NCI-H187 (cell line): Measurements from ENCODE around the gene CD68.

Experiments used
- DNase-seq, 2 experiments: peaks; one replicate each; lab custom pipeline; 2025; lab: John Stamatoyannopoulos, UW

Gene CD68

GRCh38 chr17:7579001-7579833 is at the start of gene CD68:
Gene CD68 (plus strand): TSS chr17:7579638. CDS start chr17:7579678, 40 bp downstream.
- DNase-seq: no peak

GRCh38 chr17:7530023-7530900 is 49.2 kb upstream of the CD68 start:
- DNase-seq: no peak

GRCh38 chr17:7538050-7538449 is 41.4 kb upstream of the CD68 start:
- no peak for DNase-seq

- DNase-seq: no peak
Observed at GRCh38 chr17:7538891-7539545, 40.4 kb upstream of the CD68 start.

GRCh38 chr17:7541074-7541621 is 38.3 kb upstream of the CD68 start:
- no peak for DNase-seq

- DNase-seq: no peak
Observed at GRCh38 chr17:7544911-7545310, 34.5 kb upstream of the CD68 start.

- no peak for DNase-seq
Observed at GRCh38 chr17:7548585-7549400, 30.6 kb upstream of the CD68 start, which contains the start of gene TNFSF12. Gene TNFSF12 (plus strand): TSS chr17:7549058. CDS start chr17:7549154, 96 bp downstream.

- DNase-seq: no peak
Observed at GRCh38 chr17:7549401-7550055, 29.9 kb upstream of the CD68 start.

GRCh38 chr17:7550344-7550743 is 29.1 kb upstream of the CD68 start:
- no peak for DNase-seq

- no peak for DNase-seq
Observed at GRCh38 chr17:7551396-7551795, 28.0 kb upstream of the CD68 start.

- DNase-seq: no peak
Observed at GRCh38 chr17:7552621-7553051, 26.8 kb upstream of the CD68 start.

- DNase-seq: no peak
Observed at GRCh38 chr17:7553356-7553755, 26.1 kb upstream of the CD68 start.

GRCh38 chr17:7555320-7555948 is 24.0 kb upstream of the CD68 start:
- no peak for DNase-seq

- no peak for DNase-seq
Observed at GRCh38 chr17:7556627-7557026, 22.8 kb upstream of the CD68 start.

GRCh38 chr17:7557147-7557764 is 22.2 kb upstream of the CD68 start:
- DNase-seq: no peak

GRCh38 chr17:7557775-7558543 is 21.5 kb upstream of the CD68 start:
- no peak for DNase-seq

- no peak for DNase-seq
Observed at GRCh38 chr17:7558544-7559319, 20.7 kb upstream of the CD68 start, which contains the start of gene TNFSF13. Gene TNFSF13 (plus strand): TSS chr17:7558750. CDS start chr17:7559040, 290 bp downstream.
